ENCODE measurements around the gene FCHO1.

GRCh38 chr19:17706750-17707181 is 44.5 kb upstream of the FCHO1 start:
- TF ChIP-seq, protein P1, sequence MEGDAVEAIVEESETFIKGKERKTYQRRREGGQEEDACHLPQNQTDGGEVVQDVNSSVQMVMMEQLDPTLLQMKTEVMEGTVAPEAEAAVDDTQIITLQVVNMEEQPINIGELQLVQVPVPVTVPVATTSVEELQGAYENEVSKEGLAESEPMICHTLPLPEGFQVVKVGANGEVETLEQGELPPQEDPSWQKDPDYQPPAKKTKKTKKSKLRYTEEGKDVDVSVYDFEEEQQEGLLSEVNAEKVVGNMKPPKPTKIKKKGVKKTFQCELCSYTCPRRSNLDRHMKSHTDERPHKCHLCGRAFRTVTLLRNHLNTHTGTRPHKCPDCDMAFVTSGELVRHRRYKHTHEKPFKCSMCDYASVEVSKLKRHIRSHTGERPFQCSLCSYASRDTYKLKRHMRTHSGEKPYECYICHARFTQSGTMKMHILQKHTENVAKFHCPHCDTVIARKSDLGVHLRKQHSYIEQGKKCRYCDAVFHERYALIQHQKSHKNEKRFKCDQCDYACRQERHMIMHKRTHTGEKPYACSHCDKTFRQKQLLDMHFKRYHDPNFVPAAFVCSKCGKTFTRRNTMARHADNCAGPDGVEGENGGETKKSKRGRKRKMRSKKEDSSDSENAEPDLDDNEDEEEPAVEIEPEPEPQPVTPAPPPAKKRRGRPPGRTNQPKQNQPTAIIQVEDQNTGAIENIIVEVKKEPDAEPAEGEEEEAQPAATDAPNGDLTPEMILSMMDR (IDR thresholded peaks at IDR 0.05) = no peak
- no peak for TF ChIP-seq POLR2A (IDR thresholded peaks at IDR 0.05)
